HG03175 (cell line): ENCODE measurements around the gene LGI1.

Experiments used
- ATAC-seq: cut with Tn5 transposase; IDR thresholded peaks from one replicate; pipeline ENCODE4 v1.9.1; 2021; ENCODE audit warnings: mild to moderate bottlenecking, moderate library complexity; ENCODE audit not compliant: unreplicated experiment

Gene LGI1

GRCh38 chr10:93757801-93758507 is at the start of gene LGI1:
LGI1 (plus strand) TSS chr10:93757936; CDS start chr10:93758145, 209 bp downstream.
- no peak for ATAC-seq

GRCh38 chr10:93710333-93710909 is 47.3 kb upstream of the LGI1 start:
- no peak for ATAC-seq

- ATAC-seq = no peak
Observed at GRCh38 chr10:93711891-93712290, 45.8 kb upstream of the LGI1 start.

GRCh38 chr10:93712593-93712992 is 45.1 kb upstream of the LGI1 start:
- no peak for ATAC-seq

GRCh38 chr10:93715345-93715744 is 42.4 kb upstream of the LGI1 start:
- peak; percentile 92 for ATAC-seq

- ATAC-seq = no peak
Observed at GRCh38 chr10:93716766-93717165, 41.0 kb upstream of the LGI1 start.

- peak; percentile 52 for ATAC-seq
Observed at GRCh38 chr10:93718937-93719725, 38.6 kb upstream of the LGI1 start.

- no peak for ATAC-seq
Observed at GRCh38 chr10:93719901-93720300, 37.8 kb upstream of the LGI1 start.

- no peak for ATAC-seq
Observed at GRCh38 chr10:93722550-93722949, 35.2 kb upstream of the LGI1 start.

GRCh38 chr10:93723153-93723552 is 34.6 kb upstream of the LGI1 start:
- ATAC-seq = no peak

GRCh38 chr10:93726024-93726423 is 31.7 kb upstream of the LGI1 start:
- ATAC-seq = no peak

- no peak for ATAC-seq
Observed at GRCh38 chr10:93741367-93741766, 16.4 kb upstream of the LGI1 start.

- peak; percentile 78 for ATAC-seq
Observed at GRCh38 chr10:93742633-93743349, 14.9 kb upstream of the LGI1 start.

- no peak for ATAC-seq
Observed at GRCh38 chr10:93745408-93746065, 12.2 kb upstream of the LGI1 start.

GRCh38 chr10:93746844-93747284 is 10.9 kb upstream of the LGI1 start:
- ATAC-seq = no peak

GRCh38 chr10:93749218-93749799 is 8.4 kb upstream of the LGI1 start:
- ATAC-seq = no peak

GRCh38 chr10:93751124-93751523 is 6.6 kb upstream of the LGI1 start:
- ATAC-seq = no peak

GRCh38 chr10:93751832-93752231 is 5.9 kb upstream of the LGI1 start:
- ATAC-seq = no peak

- no peak for ATAC-seq
Observed at GRCh38 chr10:93752761-93753160, 5.0 kb upstream of the LGI1 start.

- no peak for ATAC-seq
Observed at GRCh38 chr10:93753621-93754250, 4.0 kb upstream of the LGI1 start.
